Measurements from ENCODE around the gene MKX.
"Not testable (repeated sequence)": the region's sequence is repeated elsewhere in the genome, so short reads cannot be mapped to it uniquely, and the experiment has no call there.

MKX gene

GRCh38 chr10:27688991-27689390 lies 56.6 kb downstream of the MKX start:
- no peak for DNase-seq

GRCh38 chr10:27688276-27688675 lies 57.3 kb downstream of the MKX start:
- no peak for DNase-seq

DNA sequence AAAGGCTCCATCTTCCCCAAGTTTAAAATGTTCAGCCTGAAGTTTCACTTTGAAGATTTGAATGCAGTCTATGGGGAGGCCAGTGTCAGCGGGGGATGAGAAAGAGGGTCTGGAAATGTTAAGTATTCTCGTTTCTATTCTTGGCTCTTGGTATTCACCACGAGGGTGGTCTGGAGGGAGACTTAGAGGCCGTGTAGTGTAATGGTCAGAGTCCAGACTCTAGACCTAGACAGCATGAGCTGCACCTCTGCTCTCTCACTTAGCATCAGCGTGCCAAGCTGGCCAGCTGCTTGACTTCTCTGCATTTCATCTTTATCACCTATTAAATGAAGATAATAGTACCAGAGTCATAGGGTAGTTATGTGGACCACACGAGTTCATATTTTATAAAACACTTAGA lies 57.9 kb downstream of the MKX start:
- DNase-seq, result no peak

GRCh38 chr10:27687326-27687725 lies 58.3 kb downstream of the MKX start:
- no peak for DNase-seq

DNA sequence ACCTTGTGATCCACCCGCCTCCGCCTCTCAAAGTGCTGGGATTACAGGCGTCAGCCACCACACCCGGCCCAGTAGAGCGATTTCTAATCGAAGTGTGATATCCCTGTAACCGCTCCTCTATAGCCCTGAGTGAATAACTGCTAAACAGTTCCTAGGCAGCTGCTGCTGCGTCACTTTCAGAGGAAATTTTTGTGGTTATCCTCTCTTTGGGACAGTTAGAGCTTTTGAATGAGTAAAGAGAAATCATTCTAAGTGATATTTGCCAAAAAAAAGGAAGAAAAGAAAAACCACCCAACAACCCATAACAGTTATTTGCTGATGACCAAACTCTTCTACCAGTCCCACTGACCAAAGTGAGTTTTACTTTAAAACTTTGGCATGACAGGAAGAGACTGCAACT lies 59.9 kb downstream of the MKX start:
- no peak for DNase-seq

DNA sequence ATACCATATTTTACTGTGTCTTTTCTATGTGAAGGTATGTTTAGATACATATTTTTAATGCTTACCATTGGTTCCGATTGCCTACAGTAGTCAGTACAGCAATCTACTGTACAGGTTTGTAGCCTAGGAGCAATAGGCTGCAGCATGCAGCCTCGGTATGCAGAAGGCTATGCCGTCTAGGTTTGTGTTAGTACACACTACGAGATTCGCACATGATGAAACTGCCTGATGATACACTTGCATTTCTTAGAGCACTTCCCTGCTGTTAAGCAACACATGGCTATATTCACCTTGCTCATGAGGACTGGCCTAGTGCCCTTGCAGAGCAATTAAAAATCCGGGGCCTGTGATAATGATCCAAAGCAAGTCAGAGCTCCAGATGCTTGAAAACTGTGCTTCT lies 62.4 kb downstream of the MKX start:
- no peak for DNase-seq

DNA sequence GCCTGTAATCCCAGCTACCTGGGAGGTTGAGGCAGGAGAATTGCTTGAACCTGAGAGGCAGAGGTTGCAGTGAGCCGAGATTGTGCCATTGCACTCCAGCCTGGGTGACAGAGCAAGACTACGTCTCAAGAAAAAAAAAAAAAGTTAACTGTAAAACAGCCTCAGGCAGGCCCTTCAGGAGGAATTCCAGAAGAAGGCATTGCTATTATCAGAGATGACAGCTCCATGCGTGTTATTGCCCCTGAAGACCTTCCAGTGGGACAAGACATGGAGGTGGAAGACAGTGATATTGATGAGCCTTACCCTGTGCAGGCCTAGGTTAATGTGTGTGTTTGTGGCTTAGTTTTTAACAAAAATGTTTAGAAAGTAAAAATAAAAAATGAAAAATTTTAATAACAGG lies 63.8 kb downstream of the MKX start:
- DNase-seq, result not testable (repeated sequence)

DNA sequence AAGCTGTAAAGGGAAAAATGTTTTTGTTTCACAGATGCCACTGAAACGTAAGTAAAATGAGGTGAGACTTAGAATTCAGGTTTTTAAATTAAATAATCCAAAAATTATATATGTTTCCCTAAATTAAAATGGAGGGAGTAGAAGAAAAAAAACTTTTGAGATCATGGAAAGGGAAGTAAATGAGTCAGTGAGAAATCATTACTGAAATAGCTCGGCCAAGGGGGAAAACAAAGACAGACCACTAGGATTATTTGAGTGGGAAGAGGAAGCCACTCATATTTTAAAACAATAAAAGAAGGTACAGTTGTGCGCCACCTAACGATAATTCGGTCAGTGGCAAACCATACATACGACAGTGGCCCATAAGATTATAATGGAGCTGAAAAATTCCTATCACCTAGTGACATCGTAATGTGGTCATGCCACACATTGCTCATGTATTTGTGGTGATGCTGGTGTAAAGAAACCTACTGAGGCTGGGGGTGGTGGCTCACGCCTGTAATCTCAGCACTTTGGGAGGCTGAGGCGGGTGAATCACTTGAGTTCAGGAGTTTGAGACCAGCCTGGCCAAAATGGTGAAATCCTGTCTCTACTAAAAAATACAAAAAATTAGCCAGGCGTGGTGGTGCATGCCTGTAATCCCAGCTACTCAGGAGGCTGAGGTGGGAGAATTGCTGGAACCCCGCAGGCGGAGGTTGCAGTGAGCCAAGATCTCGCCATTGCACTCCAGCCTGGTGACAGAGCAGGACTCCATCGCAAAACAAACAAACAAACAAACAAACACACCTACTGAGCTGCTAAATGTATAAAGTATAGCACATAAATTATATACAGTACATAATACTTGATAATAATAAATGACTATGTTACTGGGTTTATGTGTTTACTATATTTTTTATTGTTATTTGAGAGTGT lies 64.7 kb downstream of the MKX start:
- DNase-seq, result no peak

- no peak for DNase-seq
These were observed 65.5 kb downstream of the MKX start for GRCh38 chr10:27680006-27680557.

GRCh38 chr10:27679369-27679912 lies 66.2 kb downstream of the MKX start:
- DNase-seq, result no peak

- DNase-seq, result no peak
These were observed 67.5 kb downstream of the MKX start for GRCh38 chr10:27678166-27678565.

GRCh38 chr10:27673065-27673464 lies 72.6 kb downstream of the MKX start:
- no peak for DNase-seq

DNA sequence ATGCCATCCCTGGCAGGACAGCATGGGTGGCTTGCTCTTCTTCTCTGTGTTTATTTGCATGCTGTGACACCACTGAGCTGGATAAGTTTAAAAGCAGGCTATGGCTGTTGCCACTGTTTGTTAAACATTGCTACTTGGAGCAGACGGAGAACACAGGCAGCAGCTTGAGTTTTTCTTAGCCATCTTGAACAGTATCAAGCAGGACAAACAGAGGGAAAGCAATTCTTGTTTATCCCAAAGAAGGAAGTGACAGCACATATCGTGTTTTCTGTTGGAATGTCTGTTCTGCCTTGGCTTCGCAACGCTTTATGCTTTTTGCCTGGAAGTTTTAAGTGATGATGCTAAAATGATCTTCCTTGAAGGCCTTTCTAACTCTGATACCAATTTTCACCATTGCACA lies 73.8 kb downstream of the MKX start:
- no peak for DNase-seq

DNA sequence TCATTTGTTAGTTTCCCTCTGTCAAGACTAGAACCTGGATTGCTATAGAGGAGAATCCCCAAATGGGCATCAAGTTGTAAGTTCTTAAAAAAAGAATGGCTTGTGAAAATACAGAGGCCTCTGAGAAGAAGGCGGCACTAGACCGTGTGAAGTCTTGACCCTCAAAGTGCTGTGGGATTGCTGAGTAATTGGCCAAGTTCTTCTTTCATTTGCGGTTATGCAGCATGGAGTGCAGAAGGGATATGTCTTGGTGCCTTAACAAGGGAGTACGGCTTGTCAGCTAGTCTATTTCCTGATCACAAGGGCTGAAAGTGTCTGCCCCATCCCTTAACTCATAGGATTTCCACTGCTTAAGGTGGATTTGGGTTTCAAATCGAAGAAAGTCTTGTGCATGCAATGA lies 81.2 kb downstream of the MKX start:
- DNase-seq, result no peak

DNA sequence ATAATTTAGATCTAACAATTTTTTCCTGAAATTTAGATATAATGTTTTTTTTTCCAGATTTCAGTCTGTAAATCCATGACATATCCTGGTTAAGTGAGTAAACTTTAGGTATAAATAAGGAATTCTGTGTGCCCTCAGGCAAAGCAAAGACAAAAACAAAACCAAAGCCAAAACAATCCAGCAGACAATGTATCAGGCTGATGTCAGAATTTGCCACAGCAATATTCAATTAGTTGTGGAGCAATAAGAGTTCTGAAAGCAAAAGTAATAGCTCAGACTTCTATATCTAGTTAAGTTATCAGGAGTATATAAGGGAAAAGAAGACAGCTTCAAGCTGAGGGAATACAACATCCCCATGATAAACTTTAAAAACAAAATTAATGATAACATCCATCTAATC lies 82.0 kb downstream of the MKX start:
- no peak for DNase-seq

- DNase-seq, result no peak
These were observed 83.9 kb downstream of the MKX start for GRCh38 chr10:27661514-27662286.

DNA sequence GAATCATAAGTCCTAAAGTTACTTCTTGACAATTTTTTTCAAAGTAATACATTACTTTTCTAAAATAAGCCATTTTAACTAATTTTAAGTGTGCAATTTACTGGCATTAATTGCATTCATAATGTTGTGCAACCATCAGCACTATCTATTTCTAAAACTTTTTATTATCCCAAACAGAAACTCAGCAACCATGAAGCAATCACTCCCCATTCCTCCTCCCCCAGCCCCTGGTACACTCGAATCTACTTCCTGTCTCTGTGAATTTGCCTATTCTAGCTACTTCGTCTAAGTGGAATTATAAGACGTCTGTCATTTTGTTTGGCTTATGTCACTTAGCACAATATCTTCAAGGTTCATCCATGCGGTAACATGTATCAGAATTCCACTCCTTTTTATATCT lies 84.9 kb downstream of the MKX start:
- DNase-seq, result no peak

DNA sequence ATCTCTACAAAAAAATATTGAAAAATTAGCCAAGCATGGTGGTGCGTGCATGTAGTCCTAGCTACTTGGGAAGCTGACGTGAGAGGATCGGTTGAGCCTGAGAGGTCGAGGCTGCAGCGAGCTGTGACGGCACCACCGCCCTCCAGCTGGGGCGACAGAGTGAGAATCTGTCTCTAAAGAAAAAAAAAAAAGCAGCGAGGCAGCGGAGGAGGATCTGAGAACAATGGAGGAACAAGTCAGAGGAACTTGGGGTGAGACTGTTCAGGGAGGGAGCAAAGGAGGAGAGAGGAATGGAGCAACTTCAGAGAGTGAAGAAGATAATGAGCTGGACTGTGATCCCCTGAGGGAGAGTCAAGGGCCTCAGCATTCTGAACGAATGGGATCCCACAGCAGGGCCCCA lies 85.4 kb downstream of the MKX start:
- no peak for DNase-seq

DNA sequence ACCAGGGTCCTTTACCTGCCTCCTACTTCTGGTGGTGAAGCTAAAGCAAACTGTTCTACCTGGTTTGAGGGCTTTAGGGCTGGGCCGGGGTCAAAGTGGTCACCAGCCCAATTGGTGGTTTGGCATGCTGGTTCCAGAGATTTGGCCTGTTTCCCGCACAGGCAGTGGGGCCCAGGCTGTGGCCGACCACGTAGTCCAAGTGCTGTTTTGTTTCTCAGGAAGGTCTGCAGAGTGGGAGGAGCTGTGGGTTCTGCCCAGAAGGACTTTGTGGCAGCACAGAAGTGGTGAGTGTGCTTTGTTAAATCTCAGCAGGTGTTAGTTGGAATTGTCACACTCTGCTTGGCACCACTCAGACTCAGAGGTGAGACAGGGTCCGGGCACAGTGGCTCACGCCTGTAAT lies 85.8 kb downstream of the MKX start:
- DNase-seq, result no peak

GRCh38 chr10:27658788-27659187 lies 86.8 kb downstream of the MKX start:
- no peak for DNase-seq

GRCh38 chr10:27655296-27655695 lies 90.3 kb downstream of the MKX start:
- DNase-seq, result no peak

- DNase-seq, result no peak
These were observed 91.3 kb downstream of the MKX start for GRCh38 chr10:27654284-27654683.

GRCh38 chr10:27646604-27647175 lies 98.9 kb downstream of the MKX start:
- no peak for DNase-seq

Data from NCI-H1105 (cell line).